HEK293 (cell line): Measurements from ENCODE around the gene BMERB1.

Experiments used
- ATF2 ChIP-seq: fragments of 450-650 bp; formaldehyde crosslinking; IDR thresholded peaks from 2 replicates; pipeline ENCODE4 v1.5.1; 2016; ENCODE audit warnings: missing biosample characterization, missing genetic modification characterization, low read depth
- CTCF ChIP-seq: fragments of 450-650 bp; formaldehyde crosslinking; IDR thresholded peaks from 2 replicates; pipeline ENCODE4 v1.5.1; 2016; ENCODE audit warnings: missing biosample characterization, missing genetic modification characterization
- MYNN ChIP-seq: fragments of 450-650 bp; formaldehyde crosslinking; IDR thresholded peaks from 2 replicates; pipeline ENCODE4 v1.5.1; 2016; ENCODE audit warnings: missing biosample characterization, missing genetic modification characterization, borderline replicate concordance
- ZBTB7A ChIP-seq: fragments of 450-650 bp; formaldehyde crosslinking; IDR thresholded peaks from 2 replicates; pipeline ENCODE4 v1.5.1; 2016; ENCODE audit warnings: low read depth, missing biosample characterization, missing genetic modification characterization
- ZNF350 ChIP-seq: fragments of 450-650 bp; formaldehyde crosslinking; IDR thresholded peaks from 2 replicates; pipeline ENCODE4 v1.5.0; 2017; ENCODE audit warnings: missing biosample characterization, mild to moderate bottlenecking, missing genetic modification characterization
- ZNF768 ChIP-seq: fragments of 450-650 bp; formaldehyde crosslinking; IDR thresholded peaks from 2 replicates; pipeline ENCODE4 v1.5.1; 2018; ENCODE audit warnings: missing biosample characterization, mild to moderate bottlenecking, missing genetic modification characterization
- ZSCAN5A ChIP-seq: fragments of 450-650 bp; formaldehyde crosslinking; IDR thresholded peaks from 2 replicates; pipeline ENCODE4 v1.5.1; 2016; ENCODE audit warnings: missing biosample characterization, missing genetic modification characterization

- TF ChIP-seq CTCF (tag by site-specific recombination) (no peak), ZNF768 (no peak), ZNF350 (tag by site-specific recombination) (no peak), ZBTB7A (tag by site-specific recombination) (no peak), ZSCAN5A (no peak), ATF2 (tag by site-specific recombination) (no peak), MYNN (tag by site-specific recombination) (no peak)
Observed at GRCh38 chr16:15518381-15519351, 84.3 kb downstream of the BMERB1 start.
